GM12878 (cell line): ENCODE measurements around the gene ZBTB24. TPM values are rescaled to one million over a fixed set of nuclear protein-coding genes. Genes with fewer than 3 reads are reported as not detected.

Experiments used
- ATAC-seq: fragments of 200-7000 bp; cut with Tn5 transposase; 3 replicates; pipeline ENCODE4 v1.9.1; 2020; ENCODE audit warnings: mild to moderate bottlenecking, moderate library complexity
- BruUV-seq: library from RNA; stranded (reverse); fragments of 400-500 nt; replicated peaks from 2 replicates; lab custom pipeline; 2021; lab: Mats Ljungman, UMichigan
- CTCF ChIA-PET: fragments of 300-600 bp; sonication (Branson Sonifier 250); formaldehyde crosslinking; extraction: SDS; loops from one replicate; lab custom pipeline; 2021; ENCODE audit warnings: inconsistent platforms; lab: Yijun Ruan, JAX
- POLR2A ChIA-PET: fragments of 350-600 bp; formaldehyde crosslinking; extraction: SDS; loops from one replicate; lab custom pipeline; 2021; ENCODE audit warnings: inconsistent platforms; lab: Charles Lee
- RAD21 ChIA-PET: fragments of 300-600 bp; sonication (Branson Sonifier 250); formaldehyde crosslinking; loops from one replicate; lab custom pipeline; 2023; ENCODE audit warnings: antibody characterized with exemption; ENCODE audit not compliant: unreplicated experiment; lab: Charles Lee
- SMC1A ChIA-PET: fragments of 300-600 bp; sonication (Branson Sonifier 250); formaldehyde crosslinking; loops from one replicate; lab custom pipeline; 2023; ENCODE audit not compliant: unreplicated experiment, uncharacterized antibody; lab: Charles Lee
- DNase-seq: peaks from one replicate; pipeline ENCODE4 v3.0.0-alpha.2; 2011; ENCODE audit warnings: low read depth, low spot score
- FAIRE-seq: peaks from 3 replicates; lab custom pipeline; 2011; peaks lifted over from hg19 to GRCh38; lab: Jason Lieb, UNC
- H2AFZ ChIP-seq: 2 replicates; pipeline ENCODE4 v1.6.0; 2011; ENCODE audit warnings: low read depth, low read length, control low read depth; ENCODE audit not compliant: control insufficient read depth
- H3K27ac ChIP-seq: 2 replicates; pipeline ENCODE4 v1.5.1; 2011; ENCODE audit warnings: control low read depth; ENCODE audit not compliant: control insufficient read depth, insufficient read depth
- H3K27me3 ChIP-seq, 2 experiments: replicated peaks in 1 of 2; 2 replicates each; pipeline versions ENCODE4 v1.6.0 to v1.6.1; 2011; ENCODE audit warnings: low read length in 1 of 2; ENCODE audit not compliant: control insufficient read depth in 2 of 2, insufficient read depth in 2 of 2
- H3K36me3 ChIP-seq, 2 experiments: 2 replicates each; pipeline ENCODE4 v1.5.1; 2011; ENCODE audit warnings: low read length in 1 of 2; ENCODE audit not compliant: control insufficient read depth in 2 of 2, insufficient read depth in 2 of 2
- H3K4me1 ChIP-seq: 2 replicates; pipeline ENCODE4 v1.6.1; 2011; ENCODE audit warnings: mild to moderate bottlenecking, low read length, moderate library complexity, mixed read lengths; ENCODE audit not compliant: control insufficient read depth, insufficient read depth
- H3K4me2 ChIP-seq: 2 replicates; pipeline ENCODE4 v1.6.0; 2011; ENCODE audit warnings: control low read depth; ENCODE audit not compliant: control insufficient read depth, insufficient read depth
- H3K4me3 ChIP-seq: fragments of 200-600 bp; sonication (generic); 2 replicates; pipeline ENCODE4 v1.5.1; 2016
- H3K79me2 ChIP-seq: 2 replicates; pipeline ENCODE4 v1.6.0; 2011; ENCODE audit warnings: low read length; ENCODE audit not compliant: control insufficient read depth, insufficient read depth
- H3K9ac ChIP-seq: 2 replicates; pipeline ENCODE4 v1.8.0; 2011; ENCODE audit warnings: low read length, control low read depth, mixed read lengths; ENCODE audit not compliant: control insufficient read depth, insufficient read depth
- H3K9me3 ChIP-seq: replicated peaks from 3 replicates; pipeline ENCODE4 v1.5.1; 2011; ENCODE audit warnings: mild to moderate bottlenecking, low read length; ENCODE audit not compliant: control insufficient read depth, insufficient read depth
- H4K20me1 ChIP-seq: 2 replicates; pipeline ENCODE4 v1.6.0; 2011; ENCODE audit not compliant: control insufficient read depth, insufficient read depth
- BCL11A ChIP-seq: IDR thresholded peaks from 2 replicates; pipeline ENCODE4 v1.6.1; 2011; ENCODE audit warnings: low read depth, low read length
- BMI1 ChIP-seq: fragments of 450-650 bp; IDR thresholded peaks from 2 replicates; pipeline ENCODE4 v1.6.1; 2016; ENCODE audit warnings: mild to moderate bottlenecking, moderate library complexity, borderline replicate concordance
- CBFB ChIP-seq: IDR thresholded peaks from 2 replicates; pipeline ENCODE4 v1.6.1; 2016; ENCODE audit warnings: antibody characterized with exemption, low read depth
- CBX3 ChIP-seq: fragments of 200-600 bp; sonication (generic); IDR thresholded peaks from 2 replicates; pipeline ENCODE4 v1.6.1; 2016; ENCODE audit warnings: low read depth, borderline replicate concordance
- CREB1 ChIP-seq: IDR thresholded peaks from 2 replicates; pipeline ENCODE4 v1.6.1; 2012; ENCODE audit warnings: low read depth, mild to moderate bottlenecking, inconsistent platforms
- JUND ChIP-seq: IDR thresholded peaks from 2 replicates; pipeline ENCODE4 v1.6.1; 2012; ENCODE audit warnings: low read depth, mild to moderate bottlenecking, low read length, improper control_type of control experiment, moderate library complexity
- NFIC ChIP-seq: IDR thresholded peaks from 2 replicates; pipeline ENCODE4 v1.6.1; 2012; ENCODE audit warnings: low read depth, mild to moderate bottlenecking, inconsistent platforms, low read length, moderate library complexity
- NFYB ChIP-seq: IDR thresholded peaks from 2 replicates; pipeline ENCODE4 v1.6.1; 2011; ENCODE audit warnings: low read depth, mild to moderate bottlenecking, low read length, improper control_type of control experiment, moderate library complexity; ENCODE audit not compliant: insufficient read depth
- YBX1 ChIP-seq: fragments of 450-650 bp; IDR thresholded peaks from 2 replicates; pipeline ENCODE4 v1.6.1; 2016; ENCODE audit warnings: antibody characterized with exemption
- ZNF384 ChIP-seq: IDR thresholded peaks from 2 replicates; pipeline ENCODE4 v1.6.1; 2012; ENCODE audit warnings: low read depth, mild to moderate bottlenecking, low read length, improper control_type of control experiment, borderline replicate concordance
- WGBS: methylation state at CpG from one replicate; pipeline ENCODE4 v1.1.6; 2016; ENCODE audit warnings: low lambda C conversion rate; ENCODE audit not compliant: insufficient replicate concordance, insufficient coverage; ENCODE audit errors: missing lambda C conversion rate; 5-methylcytosine and 5-hydroxymethylcytosine counted together
- in situ Hi-C: fragments of 300-500 bp; cut with MboI; formaldehyde crosslinking; loops from 9 replicates; pipeline ENCODE4 v1.14.3; 2018; ENCODE audit warnings: mixed read lengths
- intact Hi-C: fragments of 100-400 bp; cut with micrococcal nuclease; formaldehyde crosslinking; loops from one replicate; pipeline ENCODE4 v1.14.2; 2022; ENCODE audit not compliant: unreplicated experiment
- polyA plus RNA-seq, 11 experiments: library from polyadenylated mRNA; depleted of rRNA in 4 of 11; unstranded in 6 of 11; stranded (reverse) in 5 of 11; fragments of >200 nt; fragmentation: Nextera tagmentation in 4 of 11; fragmentation: Illumina TruSeq in 1 of 11; extraction: Ambion mirVana in 4 of 11; extraction: Trizol in 1 of 11; gene quantifications; 1 replicate in 1 of 11; 2 replicates in 10 of 11; pipeline versions ENCODE4 v1.2.1 to v1.2.3, GENCODE V29; 2011 to 2016; ENCODE audit warnings: inconsistent platforms in 2 of 11, missing spikeins in 2 of 11, low read depth in 1 of 11
- total RNA-seq, 4 experiments: library from RNA; depleted of rRNA in 3 of 4; stranded (reverse); fragments of >200 nt in 3 of 4; fragmentation: Illumina TruSeq in 1 of 4; extraction: Trizol in 1 of 4; gene quantifications; 2 replicates each; pipeline versions ENCODE4 v1.2.1 to v1.2.3, GENCODE V29; 2013 to 2021
- TF ChIP-seq, protein P1 (sequence below): fragments of 450-650 bp; IDR thresholded peaks from 2 replicates; pipeline ENCODE4 v1.6.1; 2017; ENCODE audit warnings: mild to moderate bottlenecking, low read depth, inconsistent platforms; ENCODE audit not compliant: poor library complexity, severe bottlenecking
- TF ChIP-seq, protein P2 (sequence below): fragments of 150-350 bp; IDR thresholded peaks from 2 replicates; pipeline ENCODE4 v1.6.1; 2016; ENCODE audit warnings: low read depth, low read length
- TF ChIP-seq, protein P3 (sequence below): IDR thresholded peaks from 2 replicates; pipeline ENCODE4 v1.6.1; 2011; ENCODE audit warnings: low read depth, low read length, improper control_type of control experiment, borderline replicate concordance

The ZBTB24 gene
- total and polyA plus RNA-seq, 10 of the 15 experiments (the other 5 are each of a cell fraction or from before 2014, with no cell fraction given): 2.9 to 17.7 (median 8.5) TPM

DNA sequence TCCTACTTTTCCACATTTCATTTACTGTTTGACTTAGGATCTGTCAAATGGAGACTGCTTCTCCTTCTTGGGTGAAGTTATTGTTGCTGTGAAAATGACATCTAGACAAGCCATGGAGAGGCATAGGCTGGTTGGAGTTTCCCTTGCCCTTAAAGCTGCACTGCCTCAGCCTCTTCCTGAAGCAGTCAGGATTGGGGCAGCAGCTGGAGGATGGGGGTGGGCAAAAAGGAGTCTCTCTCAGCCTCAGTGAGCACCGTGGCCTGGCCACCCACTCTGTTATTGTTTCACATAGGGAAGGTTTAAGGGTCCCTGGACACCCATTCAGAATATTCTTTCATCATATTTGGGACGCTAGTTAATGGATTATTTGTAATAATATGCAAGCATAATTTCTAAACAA lies 7.7 kb upstream of the ZBTB24 start:
- Histone ChIP-seq H3K4me3 (no peak overlapping the region), H3K79me2 (no peaks in the 10 kb centered on the region), H3K36me3 (no peaks in the 10 kb centered on the region), H3K9me3 (no peaks in the 10 kb centered on the region), H3K27ac (no peak overlapping the region), H3K4me1 (no peaks in the 10 kb centered on the region), H2AFZ (no peak overlapping the region; the same call in 1 of the 2 replicates), H3K27me3 (no peaks in the 10 kb centered on the region; a peak in 1 of 4 replicates), H3K9ac (no peak overlapping the region), H4K20me1 (no peaks in the 10 kb centered on the region), H3K4me2 (no peak overlapping the region)
- ChIA-PET RAD21 (interaction anchor here (0.7 to 2.0 kb wide), 11 partner anchors 8 to 1042 kb away, joined by 3 to 7 read pairs (median 4); partner anchors contain the start of genes AK9 and FIG4), SMC1A (interaction anchor here (1.1 to 2.5 kb wide), 7 partner anchors 11 to 203 kb away, joined by 3 to 12 read pairs (median 5); partner anchors contain the start of genes MICAL1, PPIL6 and SMPD2), CTCF (interaction anchor here (0.6 to 1.3 kb wide), 3 partner anchors 206 to 1009 kb away, joined by 3 to 5 read pairs (median 4); no protein-coding TSS in a partner anchor), POLR2A (interaction anchor here (0.7 to 1.7 kb wide), 3 partner anchors 49 to 840 kb away, joined by 3 to 10 read pairs (median 5); no protein-coding TSS in a partner anchor)
- in situ Hi-C loops: no loop called here
- 48% methylated on average over 2 of the region's 2 CpGs for WGBS
- ATAC-seq (peak; percentile 50), FAIRE-seq (no peak), DNase-seq (no peak)
- intact Hi-C loops: no loop called here
- no TSS peak for BruUV-seq
- TF ChIP-seq BCL11A (no peak), ZNF384 (no peak), YBX1 (no peak), CREB1 (no peak), JUND (no peak), NFIC (no peak), NFYB (no peak), CBX3 (no peak), BMI1 (no peak), CBFB (no peak)
- TF ChIP-seq, protein P1, sequence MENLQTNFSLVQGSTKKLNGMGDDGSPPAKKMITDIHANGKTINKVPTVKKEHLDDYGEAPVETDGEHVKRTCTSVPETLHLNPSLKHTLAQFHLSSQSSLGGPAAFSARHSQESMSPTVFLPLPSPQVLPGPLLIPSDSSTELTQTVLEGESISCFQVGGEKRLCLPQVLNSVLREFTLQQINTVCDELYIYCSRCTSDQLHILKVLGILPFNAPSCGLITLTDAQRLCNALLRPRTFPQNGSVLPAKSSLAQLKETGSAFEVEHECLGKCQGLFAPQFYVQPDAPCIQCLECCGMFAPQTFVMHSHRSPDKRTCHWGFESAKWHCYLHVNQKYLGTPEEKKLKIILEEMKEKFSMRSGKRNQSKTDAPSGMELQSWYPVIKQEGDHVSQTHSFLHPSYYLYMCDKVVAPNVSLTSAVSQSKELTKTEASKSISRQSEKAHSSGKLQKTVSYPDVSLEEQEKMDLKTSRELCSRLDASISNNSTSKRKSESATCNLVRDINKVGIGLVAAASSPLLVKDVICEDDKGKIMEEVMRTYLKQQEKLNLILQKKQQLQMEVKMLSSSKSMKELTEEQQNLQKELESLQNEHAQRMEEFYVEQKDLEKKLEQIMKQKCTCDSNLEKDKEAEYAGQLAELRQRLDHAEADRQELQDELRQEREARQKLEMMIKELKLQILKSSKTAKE: no peak
- TF ChIP-seq, protein P2, sequence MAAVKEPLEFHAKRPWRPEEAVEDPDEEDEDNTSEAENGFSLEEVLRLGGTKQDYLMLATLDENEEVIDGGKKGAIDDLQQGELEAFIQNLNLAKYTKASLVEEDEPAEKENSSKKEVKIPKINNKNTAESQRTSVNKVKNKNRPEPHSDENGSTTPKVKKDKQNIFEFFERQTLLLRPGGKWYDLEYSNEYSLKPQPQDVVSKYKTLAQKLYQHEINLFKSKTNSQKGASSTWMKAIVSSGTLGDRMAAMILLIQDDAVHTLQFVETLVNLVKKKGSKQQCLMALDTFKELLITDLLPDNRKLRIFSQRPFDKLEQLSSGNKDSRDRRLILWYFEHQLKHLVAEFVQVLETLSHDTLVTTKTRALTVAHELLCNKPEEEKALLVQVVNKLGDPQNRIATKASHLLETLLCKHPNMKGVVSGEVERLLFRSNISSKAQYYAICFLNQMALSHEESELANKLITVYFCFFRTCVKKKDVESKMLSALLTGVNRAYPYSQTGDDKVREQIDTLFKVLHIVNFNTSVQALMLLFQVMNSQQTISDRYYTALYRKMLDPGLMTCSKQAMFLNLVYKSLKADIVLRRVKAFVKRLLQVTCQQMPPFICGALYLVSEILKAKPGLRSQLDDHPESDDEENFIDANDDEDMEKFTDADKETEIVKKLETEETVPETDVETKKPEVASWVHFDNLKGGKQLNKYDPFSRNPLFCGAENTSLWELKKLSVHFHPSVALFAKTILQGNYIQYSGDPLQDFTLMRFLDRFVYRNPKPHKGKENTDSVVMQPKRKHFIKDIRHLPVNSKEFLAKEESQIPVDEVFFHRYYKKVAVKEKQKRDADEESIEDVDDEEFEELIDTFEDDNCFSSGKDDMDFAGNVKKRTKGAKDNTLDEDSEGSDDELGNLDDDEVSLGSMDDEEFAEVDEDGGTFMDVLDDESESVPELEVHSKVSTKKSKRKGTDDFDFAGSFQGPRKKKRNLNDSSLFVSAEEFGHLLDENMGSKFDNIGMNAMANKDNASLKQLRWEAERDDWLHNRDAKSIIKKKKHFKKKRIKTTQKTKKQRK: no peak
- TF ChIP-seq, protein P3, sequence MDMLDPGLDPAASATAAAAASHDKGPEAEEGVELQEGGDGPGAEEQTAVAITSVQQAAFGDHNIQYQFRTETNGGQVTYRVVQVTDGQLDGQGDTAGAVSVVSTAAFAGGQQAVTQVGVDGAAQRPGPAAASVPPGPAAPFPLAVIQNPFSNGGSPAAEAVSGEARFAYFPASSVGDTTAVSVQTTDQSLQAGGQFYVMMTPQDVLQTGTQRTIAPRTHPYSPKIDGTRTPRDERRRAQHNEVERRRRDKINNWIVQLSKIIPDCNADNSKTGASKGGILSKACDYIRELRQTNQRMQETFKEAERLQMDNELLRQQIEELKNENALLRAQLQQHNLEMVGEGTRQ: no peak
